ENCODE results near the gene FARP2. TPM values are rescaled to one million over a fixed set of nuclear protein-coding genes. Genes with fewer than 3 reads are reported as not detected.

The FARP2 gene
- total and polyA plus RNA-seq, 10 of the 15 experiments (the other 5 are each of a cell fraction or from before 2014, with no cell fraction given), result 5.5 to 67.5 (median 36.8) TPM

GRCh38 chr2:241454837-241455485 is 98.9 kb downstream of the FARP2 start (continued):
- TF ChIP-seq HSF1 (IDR thresholded peaks at IDR 0.05; ENCODE audit: low read depth, low read length) (no peak), NKRF (conservative IDR thresholded peaks at IDR 0.05) (no peak), JUNB (IDR thresholded peaks at IDR 0.05) (no peak), RUNX3 (IDR thresholded peaks at IDR 0.05; ENCODE audit: low read length) (no peak)

- no peak overlapping the region for H3K27ac ChIP-seq (ENCODE audit: control insufficient read depth, insufficient read depth)
- no peaks in the 10 kb centered on the region for H3K4me1 ChIP-seq (ENCODE audit: control insufficient read depth, insufficient read depth, low read length)
- intact Hi-C loops (cut with micrococcal nuclease; ENCODE audit: unreplicated experiment), result no loop called here
- no peaks in the 10 kb centered on the region for H3K9me3 ChIP-seq (replicated peaks; ENCODE audit: control insufficient read depth, insufficient read depth, low read length)
- BruUV-seq (replicated peaks), result no TSS peak
- POLR2A ChIA-PET, result no interaction called here
- H3K4me2 ChIP-seq (ENCODE audit: control insufficient read depth, insufficient read depth), result no peak overlapping the region
- FAIRE-seq (no peak), ATAC-seq (no peak), DNase-seq (ENCODE audit: low read depth, low spot score) (no peak)
- no peak overlapping the region for H3K9ac ChIP-seq (ENCODE audit: control insufficient read depth, insufficient read depth, low read length)
- H3K36me3 ChIP-seq (ENCODE audit: control insufficient read depth in 2 of 2, insufficient read depth in 2 of 2, low read length in 1 of 2), result no peaks in the 10 kb centered on the region
- no peaks in the 10 kb centered on the region for H3K27me3 ChIP-seq (replicated peaks in 1 of 2; ENCODE audit: control insufficient read depth in 2 of 2, insufficient read depth in 2 of 2, low read length in 1 of 2)
- no peaks in the 10 kb centered on the region for H4K20me1 ChIP-seq (ENCODE audit: control insufficient read depth, insufficient read depth)
- H2AFZ ChIP-seq (ENCODE audit: control insufficient read depth, low read depth, low read length), result no peak overlapping the region
- CTCF ChIA-PET, result no interaction called here
- 96% methylated on average over 11 of the region's 11 CpGs for whole genome bisulfite sequencing (ENCODE audit: insufficient coverage, insufficient replicate concordance, low lambda C conversion rate, missing lambda C conversion rate)
- SMC1A ChIA-PET (ENCODE audit: uncharacterized antibody, unreplicated experiment), result no interaction called here
- H3K79me2 ChIP-seq (ENCODE audit: control insufficient read depth, insufficient read depth, low read length), result no peaks in the 10 kb centered on the region
- in situ Hi-C loops (cut with MboI), result no loop called here
- no peak overlapping the region for H3K4me3 ChIP-seq
- RAD21 ChIA-PET (ENCODE audit: unreplicated experiment), result no interaction called here
- no peak for TF ChIP-seq NKRF (conservative IDR thresholded peaks at IDR 0.05)
- no peak for TF ChIP-seq PAX8 (IDR thresholded peaks at IDR 0.05)
- no peak for TF ChIP-seq CREB1 (IDR thresholded peaks at IDR 0.05; ENCODE audit: low read depth)
- TF ChIP-seq IRF3 (IDR thresholded peaks at IDR 0.05), result no peak
- no peak for TF ChIP-seq RFX5 (IDR thresholded peaks at IDR 0.05; ENCODE audit: low read depth, low read length)
- TF ChIP-seq BHLHE40 (IDR thresholded peaks at IDR 0.05; ENCODE audit: borderline replicate concordance in 1 of 2, low read depth in 2 of 2, low read length in 1 of 2), result no peak
- no peak for TF ChIP-seq ZBTB11 (CRISPR knock-in tag; IDR thresholded peaks at IDR 0.05)
- TF ChIP-seq ZNF274 (IDR thresholded peaks at IDR 0.05; ENCODE audit: insufficient read depth, insufficient read length), result no peak
Measured at GRCh38 chr2:241456546-241456945, 100.5 kb downstream of the FARP2 start.

Measured in GM12878 (cell line).